Germinal center (tissue), 1 donor: Measurements from ENCODE around the gene SEC14L6.
"Not testable (repeated sequence)": the region's sequence is repeated elsewhere in the genome, so short reads cannot be mapped to it uniquely, and the experiment has no call there.

Experiments used
- DNase-seq: peaks from one replicate; pipeline ENCODE4 v3.0.0; 2012; ENCODE audit warnings: mixed read lengths, low spot score

SEC14L6 gene

GRCh38 chr22:30566125-30566524, 19.6 kb upstream of the SEC14L6 start:
- no peak for DNase-seq

- DNase-seq = no peak
These were observed 18.8 kb upstream of the SEC14L6 start for GRCh38 chr22:30565341-30565740.

DNA sequence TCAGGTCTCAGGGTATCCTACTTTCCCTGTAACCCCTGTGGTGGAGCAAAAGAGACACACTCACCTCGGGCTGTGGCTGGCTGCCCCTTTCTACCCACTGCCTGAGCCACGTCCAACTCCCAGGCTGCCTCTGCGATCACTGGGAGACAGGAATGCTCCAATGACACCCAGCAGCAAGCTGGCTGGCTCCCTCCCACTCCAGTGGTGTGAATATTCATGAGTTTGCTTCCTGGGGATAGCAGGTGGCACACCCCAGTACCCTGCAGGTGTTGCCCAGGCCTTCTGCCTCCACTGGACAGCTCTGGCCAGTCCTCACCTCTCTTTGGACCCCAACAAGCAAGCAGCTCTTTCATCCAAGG, 18.2 kb upstream of the SEC14L6 start:
- no peak for DNase-seq

- no peak for DNase-seq
These were observed 17.7 kb upstream of the SEC14L6 start for GRCh38 chr22:30564045-30564760.

GRCh38 chr22:30562366-30562765, 15.8 kb upstream of the SEC14L6 start:
- no peak for DNase-seq

DNA sequence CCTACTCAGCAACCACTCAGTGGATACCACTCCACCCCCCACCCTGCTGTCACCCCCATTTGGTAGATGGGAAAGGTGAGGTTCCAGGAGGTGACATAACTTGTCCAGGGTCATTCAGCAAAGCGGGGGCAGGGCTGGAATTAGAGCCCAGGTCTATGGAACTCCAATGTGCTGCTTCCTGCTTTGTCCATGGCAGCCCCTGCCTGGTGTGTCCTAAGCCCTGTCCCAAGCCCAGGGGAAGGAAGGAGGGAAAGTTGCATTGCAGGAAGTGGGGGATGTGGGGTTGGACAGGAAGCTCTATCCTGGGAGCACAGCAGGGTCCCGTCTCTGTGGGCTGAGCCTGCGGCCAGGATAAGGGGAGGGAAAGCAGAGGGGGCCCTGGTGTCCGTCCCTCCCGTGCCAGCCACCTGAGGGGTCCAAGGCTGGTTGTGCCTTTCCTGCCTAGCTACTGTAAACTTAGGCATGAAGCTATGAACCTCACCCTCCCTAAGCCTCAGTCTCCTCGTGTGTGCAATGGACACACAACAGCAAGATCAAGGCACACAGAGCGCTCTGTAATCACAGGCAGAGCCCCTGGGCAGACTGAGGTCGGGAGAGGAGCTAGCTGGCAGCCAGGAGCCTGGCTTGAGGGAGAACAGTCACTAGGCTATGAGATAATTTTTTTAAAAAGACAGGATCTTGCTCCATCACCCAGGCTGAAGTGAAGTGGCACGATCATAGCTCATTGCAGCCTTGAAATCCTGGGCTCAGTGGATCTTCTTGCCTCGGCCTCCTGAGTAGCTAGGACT, 15.1 kb upstream of the SEC14L6 start:
- no peak for DNase-seq

DNA sequence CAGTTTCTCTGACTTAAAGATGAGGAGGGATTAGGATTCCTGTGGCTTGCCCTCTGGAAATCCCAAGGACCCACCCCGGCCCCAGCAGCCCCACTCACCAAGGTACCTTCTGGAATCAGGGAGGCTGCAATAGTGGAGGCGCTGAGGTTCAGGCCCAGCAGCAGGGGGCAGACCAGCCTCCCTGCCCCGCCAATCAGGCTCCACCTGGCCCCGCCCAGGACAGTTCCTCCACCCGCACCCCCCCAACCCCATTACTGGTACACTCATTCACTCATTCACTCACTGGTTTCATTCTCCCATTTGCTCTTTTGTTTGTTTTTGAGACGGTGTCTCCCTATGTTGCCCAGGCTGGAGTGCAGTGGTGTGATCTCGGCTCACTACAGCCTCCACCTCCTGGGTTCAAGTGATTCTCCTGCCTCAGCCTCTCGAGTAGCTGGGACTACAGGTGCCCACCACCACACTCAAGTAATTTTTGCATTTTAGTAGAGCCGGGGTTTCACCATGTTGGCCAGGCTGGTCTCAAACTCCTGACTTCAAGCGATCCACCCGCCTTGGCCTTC, 14.2 kb upstream of the SEC14L6 start:
- DNase-seq = peak; percentile 31

DNA sequence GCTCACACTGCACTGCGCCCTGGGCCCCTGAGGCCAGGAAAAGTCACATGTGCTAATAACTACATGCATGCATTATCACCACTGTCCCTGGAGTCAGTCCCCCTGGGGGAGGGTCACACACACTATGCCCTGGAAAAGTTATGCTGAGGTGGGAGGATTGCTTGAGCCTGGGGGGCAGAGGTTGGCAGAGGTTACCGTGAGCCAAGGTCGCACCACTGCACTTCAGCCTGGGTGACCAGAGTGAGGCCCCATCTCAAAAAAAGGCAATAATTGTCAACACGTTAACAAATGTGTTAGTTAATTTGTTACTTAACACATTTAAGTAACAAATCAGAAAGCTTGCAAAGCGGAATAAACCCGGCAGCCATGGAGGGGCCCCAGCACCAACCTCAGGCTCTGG, 13.3 kb upstream of the SEC14L6 start:
- no peak for DNase-seq

DNA sequence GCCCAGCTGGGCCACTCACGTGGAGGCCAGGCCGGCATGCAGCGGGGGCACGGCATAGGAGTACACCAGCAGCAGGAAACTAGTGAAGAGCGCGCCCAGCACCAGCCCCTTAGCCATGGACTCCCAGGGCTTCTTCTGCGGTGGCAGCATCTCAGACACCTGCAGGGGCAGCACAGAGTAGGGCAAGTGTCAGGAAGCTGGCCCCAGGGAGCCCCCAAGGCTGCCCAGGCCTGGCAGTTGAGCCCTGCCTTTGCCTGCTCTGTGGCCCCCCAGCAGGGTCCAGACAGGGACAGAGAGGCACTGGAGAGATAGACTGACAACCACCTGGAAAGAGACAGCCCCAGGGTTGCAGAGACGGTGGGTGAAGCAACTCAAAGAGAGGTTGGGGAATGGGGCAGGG, 10.7 kb upstream of the SEC14L6 start:
- no peak for DNase-seq

- no peak for DNase-seq
These were observed 9.8 kb upstream of the SEC14L6 start for GRCh38 chr22:30556388-30556787.

DNA sequence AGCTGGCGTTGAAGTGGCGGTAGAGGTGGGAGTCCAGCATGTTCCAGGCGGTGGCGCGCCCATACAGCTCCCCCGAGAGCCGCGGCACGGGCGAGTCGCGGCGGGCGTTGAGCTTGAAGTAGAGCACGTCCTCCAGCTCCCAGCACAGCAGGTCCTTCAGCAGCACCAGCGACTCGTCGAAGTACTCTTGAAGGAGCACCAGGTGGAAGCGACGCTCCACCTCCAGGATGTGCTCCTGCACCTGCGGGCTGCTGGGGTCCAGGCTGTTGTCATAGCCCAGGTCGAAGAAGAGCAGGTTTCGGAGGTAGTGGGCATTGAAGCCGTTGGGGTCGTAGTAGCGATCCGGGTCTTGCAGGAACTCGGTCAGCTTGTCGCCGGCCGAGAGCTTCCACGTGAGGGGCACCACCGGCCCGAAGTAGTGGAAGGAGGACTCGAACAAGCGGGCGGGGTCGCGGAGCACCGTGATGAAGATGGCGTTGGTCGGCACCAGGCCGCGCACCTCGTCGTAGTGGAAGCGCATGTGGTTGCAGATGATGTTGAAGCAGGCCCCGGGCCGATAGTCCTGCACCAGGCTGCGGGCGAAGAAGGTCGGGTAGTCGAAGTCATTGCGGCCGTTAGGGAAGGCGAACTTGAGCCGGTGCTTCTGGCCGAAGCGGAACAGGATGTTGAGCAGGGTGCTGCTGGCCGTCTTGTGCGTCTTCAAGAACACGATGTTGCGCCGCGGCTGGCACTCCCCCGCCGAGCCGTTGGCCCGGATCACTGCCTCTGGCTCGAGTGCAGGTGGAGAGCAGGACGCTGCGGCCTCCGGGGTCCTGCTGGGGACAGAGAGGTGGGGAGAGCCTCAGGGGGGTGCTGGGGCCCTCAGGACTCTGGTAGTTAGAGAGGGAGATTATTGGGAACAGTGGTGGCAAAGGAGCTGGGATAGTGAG, 9.0 kb upstream of the SEC14L6 start:
- no peak for DNase-seq

DNA sequence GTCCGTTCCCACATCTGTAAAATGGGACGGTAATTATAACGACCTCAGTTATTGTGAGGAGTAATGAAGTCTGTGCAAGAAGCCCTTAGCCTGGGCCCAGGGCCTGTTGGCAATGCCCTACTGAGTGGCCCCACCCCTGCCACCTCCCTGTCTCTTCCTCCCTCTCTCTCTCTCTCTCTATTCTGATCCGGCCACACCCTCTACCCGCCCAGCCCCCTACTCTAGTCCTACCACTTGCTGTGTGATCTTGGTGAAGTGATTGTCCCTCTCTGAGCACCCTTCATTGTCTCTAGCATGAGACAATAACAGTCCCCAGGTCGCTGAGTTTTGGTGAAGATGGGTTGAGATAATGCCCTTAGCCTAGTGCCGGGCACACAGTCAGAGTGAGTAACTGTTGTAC, 7.4 kb upstream of the SEC14L6 start:
- DNase-seq = no peak

- no peak for DNase-seq
These were observed 6.2 kb upstream of the SEC14L6 start for GRCh38 chr22:30552719-30553118.

DNA sequence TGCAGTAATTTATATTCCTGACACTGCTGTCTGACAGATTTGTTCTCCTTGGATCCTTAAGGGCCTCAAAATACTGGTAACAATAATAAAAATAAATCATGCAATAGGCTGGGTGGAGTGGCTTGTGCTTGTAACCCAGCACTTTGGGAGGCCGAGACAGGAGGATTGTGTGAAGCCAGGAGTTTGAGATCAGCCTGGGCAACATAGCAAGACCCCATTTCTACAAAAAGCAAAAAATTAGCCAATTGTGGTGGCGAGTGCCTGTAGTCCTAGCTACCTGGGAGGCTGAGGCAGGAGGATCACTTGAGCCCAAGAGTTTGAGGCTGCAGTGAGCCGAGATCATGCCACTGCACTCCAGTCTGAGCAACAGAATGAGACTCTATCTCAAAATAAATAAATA, 5.3 kb upstream of the SEC14L6 start:
- not testable (repeated sequence) for DNase-seq

GRCh38 chr22:30547188-30547587, 647 bp upstream of the SEC14L6 start:
- no peak for DNase-seq

DNA sequence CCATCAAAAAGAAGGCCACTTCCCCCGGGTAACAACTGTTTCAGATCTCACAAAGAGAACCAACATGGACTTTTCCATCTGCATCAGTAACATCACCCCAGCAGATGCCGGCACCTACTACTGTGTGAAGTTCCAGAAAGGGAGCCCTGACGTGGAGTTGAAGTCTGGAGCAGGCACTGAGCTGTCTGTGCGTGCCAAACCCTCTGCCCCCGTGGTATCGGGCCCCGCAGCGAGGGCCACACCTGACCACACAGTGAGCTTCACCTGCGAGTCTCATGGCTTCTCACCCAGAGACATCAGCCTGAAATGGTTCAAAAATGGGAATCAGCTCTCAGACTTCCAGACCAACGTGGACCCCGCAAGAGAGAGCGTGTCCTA, 3.7 kb downstream of the SEC14L6 start:
- DNase-seq = no peak

- no peak for DNase-seq
These were observed 4.4 kb downstream of the SEC14L6 start for GRCh38 chr22:30541961-30542810.

DNA sequence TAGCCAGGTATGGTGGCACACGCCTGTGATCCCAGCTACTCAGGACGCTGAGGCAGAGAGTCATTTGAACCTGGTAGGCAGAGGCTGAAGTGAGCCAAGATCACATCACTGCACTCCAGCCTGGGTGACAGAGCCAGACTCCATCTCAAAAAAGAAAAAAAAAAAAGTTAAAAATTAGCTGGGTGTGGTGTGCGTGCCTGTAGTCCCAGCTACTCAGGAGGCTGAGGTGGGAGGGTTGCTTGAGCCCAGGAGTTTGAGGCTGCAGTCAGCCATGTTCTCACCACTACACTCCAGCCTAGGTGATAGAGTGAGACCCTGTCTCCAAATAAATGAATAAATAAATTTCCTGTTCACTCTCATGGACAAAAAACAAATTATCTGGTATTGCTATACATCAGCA, 5.0 kb downstream of the SEC14L6 start:
- not testable (repeated sequence) for DNase-seq

DNA sequence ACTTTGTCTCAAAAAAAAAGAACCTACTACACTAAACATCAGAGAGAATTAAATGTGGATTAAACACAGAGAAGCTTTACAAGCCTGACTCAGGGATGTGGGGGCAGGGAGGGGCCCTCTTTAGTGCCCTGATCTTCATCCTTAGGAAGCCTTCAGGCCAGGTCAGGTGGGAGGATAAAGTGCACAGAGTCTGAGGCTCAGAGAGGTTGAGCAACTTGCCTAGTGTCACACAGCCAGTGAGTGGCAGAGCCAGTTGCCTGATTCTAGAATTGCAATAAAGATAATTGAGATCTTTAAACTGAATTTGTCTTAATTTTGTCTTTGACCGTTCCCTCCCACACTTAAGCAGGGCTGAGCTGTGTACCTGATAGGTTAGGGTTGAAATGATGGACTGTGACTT, 7.2 kb downstream of the SEC14L6 start:
- DNase-seq = no peak

- no peak for DNase-seq
These were observed 8.3 kb downstream of the SEC14L6 start for GRCh38 chr22:30538280-30538679.

GRCh38 chr22:30537083-30537731, 9.3 kb downstream of the SEC14L6 start:
- no peak for DNase-seq
